Measurements from ENCODE around the gene SRGAP3. TPM values are rescaled to one million over a fixed set of nuclear protein-coding genes. Genes with fewer than 3 reads are reported as not detected.

The SRGAP3 gene
- total and polyA plus RNA-seq, 3 donors from 2014 or later = 16.5 to 65.9 (median 58.5) TPM

DNA sequence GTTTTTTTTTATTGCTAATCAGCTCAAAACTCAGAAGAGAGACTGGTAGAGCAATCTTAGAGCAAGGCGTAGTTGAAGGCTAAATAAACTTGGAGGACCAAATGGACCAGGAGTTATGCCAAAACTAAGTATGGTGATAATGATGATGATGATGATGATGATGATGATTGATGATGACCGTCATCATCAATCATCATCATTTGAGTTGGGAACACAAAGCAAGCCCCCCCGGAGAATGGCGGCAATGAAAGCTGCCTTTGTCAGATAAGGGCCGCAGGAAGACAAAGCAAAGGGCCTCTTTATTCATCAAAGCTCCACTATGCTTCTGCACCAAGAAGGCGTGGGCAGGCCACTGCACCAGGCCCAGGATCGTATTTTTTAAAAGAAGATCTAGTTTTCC lies 204.1 kb downstream of the SRGAP3 start:
- no peak overlapping the region for H3K4me3 ChIP-seq
- intact Hi-C loops (cut with DNase I; ENCODE audit: low total_unique reads) = no loop called here
- no peaks in the 10 kb centered on the region for H3K9me3 ChIP-seq
- no peaks in the 10 kb centered on the region for H3K27me3 ChIP-seq
- DNase-seq = no peak
- no peak overlapping the region for H3K27ac ChIP-seq
- 92 to 95% methylated on average over 7 of the region's 7 CpGs for WGBS, 2 donors
- H3K36me3 ChIP-seq (ENCODE audit: low read depth, missing control alignments) = no peaks in the 10 kb centered on the region
- H3K4me1 ChIP-seq = no peaks in the 10 kb centered on the region
- TF ChIP-seq CTCF (IDR thresholded peaks at IDR 0.05) (no peak), POLR2A (IDR thresholded peaks at IDR 0.05) (no peak)

- Histone ChIP-seq H3K4me3 (no peak overlapping the region), H3K27ac (no peak overlapping the region), H3K9me3 (no peaks in the 10 kb centered on the region), H3K36me3 (ENCODE audit: low read depth, missing control alignments) (no peaks in the 10 kb centered on the region), H3K4me1 (no peaks in the 10 kb centered on the region), H3K27me3 (no peaks in the 10 kb centered on the region)
- intact Hi-C loops (cut with DNase I; ENCODE audit: low total_unique reads) = no loop called here
- TF ChIP-seq POLR2A (IDR thresholded peaks at IDR 0.05) (no peak), CTCF (IDR thresholded peaks at IDR 0.05) (no peak)
- DNase-seq = peak; percentile 21
- 80 to 90% methylated on average over 6 of the region's 6 CpGs for WGBS, 2 donors
These were observed 206.4 kb downstream of the SRGAP3 start for GRCh38 chr3:9043063-9043462.

DNA sequence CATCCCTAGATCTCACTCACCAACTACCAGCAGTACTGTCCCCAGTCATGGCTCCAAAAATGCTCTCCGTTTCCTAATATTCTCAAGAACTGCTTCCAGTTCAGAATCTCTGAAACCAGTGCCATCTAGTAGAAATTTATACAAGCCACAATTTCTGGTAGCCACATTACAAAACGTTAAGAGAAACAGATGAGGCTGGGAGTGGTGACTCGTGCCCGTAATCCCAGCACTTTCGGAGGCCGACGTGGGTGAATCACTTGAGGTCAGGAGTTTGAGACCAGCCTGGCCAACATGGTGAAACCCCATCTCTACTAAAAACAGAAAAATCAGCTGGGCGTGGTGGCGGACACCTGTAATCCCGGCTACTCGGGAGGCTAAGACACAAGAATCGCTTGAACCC lies 207.8 kb downstream of the SRGAP3 start:
- no peaks in the 10 kb centered on the region for H3K36me3 ChIP-seq (ENCODE audit: low read depth, missing control alignments)
- WGBS, 2 donors = 87 to 91% methylated on average over 12 of the region's 12 CpGs
- peaks cover 11% of the 10 kb centered on the region for H3K4me1 ChIP-seq
- intact Hi-C loops (cut with DNase I; ENCODE audit: low total_unique reads) = no loop called here
- TF ChIP-seq CTCF (IDR thresholded peaks at IDR 0.05) = no peak
- no peak for TF ChIP-seq POLR2A (IDR thresholded peaks at IDR 0.05)
- no peak overlapping the region for H3K4me3 ChIP-seq
- H3K27me3 ChIP-seq = no peaks in the 10 kb centered on the region
- DNase-seq = no peak
- H3K27ac ChIP-seq = no peak overlapping the region
- no peaks in the 10 kb centered on the region for H3K9me3 ChIP-seq

GRCh38 chr3:9040996-9041395 lies 208.4 kb downstream of the SRGAP3 start:
- Histone ChIP-seq H3K9me3 (no peaks in the 10 kb centered on the region), H3K4me3 (no peak overlapping the region), H3K36me3 (ENCODE audit: low read depth, missing control alignments) (no peaks in the 10 kb centered on the region), H3K4me1 (peaks cover 16% of the 10 kb centered on the region), H3K27me3 (no peaks in the 10 kb centered on the region), H3K27ac (no peak overlapping the region)
- WGBS, 2 donors = 78 to 88% methylated on average over 2 of the region's 2 CpGs
- TF ChIP-seq CTCF (IDR thresholded peaks at IDR 0.05) (no peak), POLR2A (IDR thresholded peaks at IDR 0.05) (no peak)
- intact Hi-C loops (cut with DNase I; ENCODE audit: low total_unique reads) = no loop called here
- no peak for DNase-seq

DNA sequence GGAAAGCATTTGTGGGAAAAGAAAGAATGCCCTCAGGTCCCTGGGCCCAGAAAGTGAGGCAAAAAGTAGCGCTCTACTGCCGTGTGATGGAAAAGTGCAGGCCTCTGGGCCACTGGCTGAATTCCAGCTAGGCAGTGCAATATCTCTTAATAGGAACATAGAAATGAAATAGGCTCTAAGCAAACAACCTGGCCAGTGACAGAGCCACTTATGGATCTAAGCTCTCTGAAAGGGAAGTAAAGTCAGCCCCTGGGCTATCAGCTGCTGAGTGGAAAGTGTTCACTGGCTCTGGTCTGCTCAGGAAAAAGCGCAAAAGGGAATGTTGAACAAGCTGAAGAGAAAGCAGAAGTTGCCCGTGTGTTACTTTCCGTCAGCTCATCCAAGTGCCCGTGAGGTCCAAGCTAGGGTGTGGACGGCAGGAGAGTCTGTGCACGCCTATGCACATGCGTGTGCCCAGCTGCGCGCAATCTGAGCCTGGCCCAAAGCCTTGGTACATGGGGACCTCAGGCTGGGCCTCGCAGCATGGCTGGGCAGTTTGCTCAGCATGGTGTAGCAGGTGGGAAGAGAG lies 212.2 kb downstream of the SRGAP3 start:
- H3K27ac ChIP-seq = peak overlapping the region in 1 of 2 donors; percentile 52
- H3K9me3 ChIP-seq = no peaks in the 10 kb centered on the region
- no peaks in the 10 kb centered on the region for H3K27me3 ChIP-seq
- no peak overlapping the region for H3K4me3 ChIP-seq
- TF ChIP-seq CTCF (IDR thresholded peaks at IDR 0.05) (no peak), POLR2A (IDR thresholded peaks at IDR 0.05) (no peak)
- no peaks in the 10 kb centered on the region for H3K36me3 ChIP-seq (ENCODE audit: low read depth, missing control alignments)
- 50 to 56% methylated on average over 12 of the region's 12 CpGs for WGBS, 2 donors
- peak; percentile 73 for DNase-seq
- H3K4me1 ChIP-seq = peaks cover 20% of the 10 kb centered on the region
- intact Hi-C loops (cut with DNase I; ENCODE audit: low total_unique reads) = no loop called here

All from testis (tissue), 3 donors.